GM18520 (cell line): ENCODE results near the gene NGLY1.
A peak's percentile ranks its signal among the peaks of the same experiment; 100 is the strongest.

ENCODE experiments used
- ATAC-seq: cut with Tn5 transposase; IDR thresholded peaks from one replicate; pipeline ENCODE4 v1.9.1; 2021; ENCODE audit not compliant: unreplicated experiment

Gene NGLY1

GRCh38 chr3:25784971-25785370 lies 1.7 kb upstream of the NGLY1 start:
- ATAC-seq, result no peak

DNA sequence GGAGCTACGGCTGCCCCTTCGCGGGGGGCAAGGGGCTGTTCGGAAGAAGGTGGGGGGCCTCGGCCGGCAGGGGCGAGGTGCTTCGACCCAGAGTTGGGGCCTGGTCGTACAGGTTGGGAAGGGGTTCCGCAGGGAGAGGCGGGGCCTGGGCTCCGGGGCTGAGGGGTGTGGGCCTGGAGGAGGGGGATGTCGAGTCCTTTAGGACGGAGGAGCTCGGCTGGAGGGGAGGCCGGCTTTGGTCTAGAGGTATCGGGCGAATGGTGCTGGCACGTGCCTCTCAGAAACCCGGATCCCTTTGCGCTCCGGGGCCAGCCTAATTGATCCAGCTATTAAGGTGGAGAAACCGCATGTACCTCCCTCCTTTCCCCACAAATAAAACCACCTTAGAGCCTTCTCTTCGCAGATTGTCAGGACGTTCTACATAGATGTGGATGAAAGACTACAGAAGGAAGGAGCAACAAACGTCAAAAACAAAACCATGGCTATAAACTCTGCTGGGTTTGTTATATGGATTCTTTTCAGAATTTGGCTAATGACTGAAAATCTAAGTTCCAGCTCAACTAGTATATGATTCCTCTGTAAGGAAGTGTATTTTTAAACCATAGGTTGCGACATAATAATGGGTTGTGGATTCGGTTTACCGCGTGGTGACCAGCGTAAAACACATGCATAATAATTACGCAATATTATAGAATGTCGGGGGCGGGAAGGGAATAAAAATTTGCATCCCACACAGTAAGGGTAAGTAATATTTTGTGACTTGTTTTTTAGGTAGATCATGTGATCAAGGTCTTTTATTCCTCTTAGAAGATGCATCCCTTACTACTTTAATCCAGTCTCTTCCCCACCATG lies 644 bp upstream of the NGLY1 start:
- ATAC-seq, result peak; percentile 0

GRCh38 chr3:25782636-25782937 lies 656 bp downstream of the NGLY1 start:
- ATAC-seq, result no peak

DNA sequence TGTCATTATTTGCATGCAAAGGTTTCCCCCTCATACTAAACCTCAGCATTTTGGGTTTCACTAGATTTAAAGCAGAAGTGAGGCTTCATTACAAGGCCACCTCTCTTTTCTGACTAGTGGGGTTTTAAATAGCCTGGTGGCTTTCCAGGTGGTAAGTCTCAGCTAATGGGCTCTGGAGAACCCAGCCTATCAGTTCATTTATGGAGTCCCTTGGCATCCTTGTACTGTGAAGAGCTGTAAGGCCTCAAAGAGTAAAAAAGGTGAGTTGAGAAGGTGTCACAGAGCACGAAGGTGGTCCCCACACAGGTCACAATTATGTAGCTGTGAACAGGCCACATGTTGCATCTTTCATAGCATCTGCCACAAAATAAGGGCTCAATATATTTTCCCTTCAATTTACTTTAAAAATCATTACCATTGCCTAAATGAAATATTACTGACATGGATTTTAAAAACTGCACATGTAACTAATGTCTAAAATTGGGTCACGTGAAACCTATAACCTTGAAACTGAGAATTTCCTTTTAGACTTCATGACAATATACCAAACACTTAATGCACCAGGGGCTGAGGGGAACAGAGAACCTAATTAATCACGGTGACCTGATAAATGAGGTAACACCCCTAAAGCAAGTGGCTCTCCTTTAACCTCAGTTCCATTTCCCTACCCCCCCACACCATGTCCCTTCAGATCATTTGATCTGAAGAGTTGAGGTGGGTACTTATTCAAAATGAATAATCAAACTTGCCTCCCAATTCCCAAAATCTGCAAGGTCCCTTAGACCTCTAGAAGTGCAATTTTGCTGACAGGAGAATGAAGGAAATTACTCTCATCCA lies 1.3 kb downstream of the NGLY1 start:
- ATAC-seq, result peak; percentile 67

DNA sequence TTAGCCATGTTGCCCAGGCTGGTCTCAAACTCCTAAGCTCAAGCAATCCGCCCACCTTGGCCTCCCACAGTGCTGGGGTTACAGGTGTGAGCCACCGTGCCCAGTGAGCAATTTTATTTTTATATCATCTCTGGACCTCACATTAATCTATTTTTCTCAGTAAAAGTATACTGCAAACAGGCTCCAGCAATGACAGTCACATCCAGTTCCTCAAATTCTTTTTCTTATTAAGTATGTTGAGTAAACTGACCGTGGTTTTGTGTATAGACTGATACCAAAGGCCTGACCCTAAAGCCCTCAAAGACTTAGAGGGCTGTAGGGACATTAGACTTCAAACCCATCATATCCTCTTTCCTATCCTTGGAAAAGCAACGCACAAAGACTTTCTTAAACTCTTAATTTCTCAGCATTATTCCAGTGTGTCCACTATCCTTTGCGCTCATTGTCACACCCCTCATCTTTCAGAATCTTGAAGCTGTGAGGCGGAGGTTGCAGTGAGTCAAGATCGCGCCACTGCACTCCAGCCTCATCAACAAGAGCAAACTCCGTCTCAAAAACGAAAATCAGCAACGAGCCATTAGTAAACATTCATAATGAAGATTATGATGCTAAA lies 2.0 kb downstream of the NGLY1 start:
- no peak for ATAC-seq

GRCh38 chr3:25780618-25781017 lies 2.6 kb downstream of the NGLY1 start:
- no peak for ATAC-seq

DNA sequence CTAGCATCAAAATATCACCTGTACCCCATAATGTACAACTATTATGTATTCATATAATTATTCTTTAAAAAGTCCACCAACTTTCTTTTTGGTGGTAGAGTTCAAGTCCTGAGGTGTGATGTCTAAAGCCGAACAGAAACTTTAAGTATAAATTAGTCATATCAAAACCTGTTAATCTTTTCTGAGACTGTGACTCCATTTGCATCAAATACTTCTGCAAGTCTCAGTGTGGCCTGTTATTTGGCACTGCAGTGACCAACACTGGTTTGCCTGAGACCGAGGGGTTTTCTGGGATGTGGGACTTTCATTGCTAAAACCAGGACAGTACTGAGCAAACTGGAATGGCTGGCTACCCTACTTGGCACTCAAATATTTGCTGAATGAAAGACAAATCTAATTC lies 7.3 kb downstream of the NGLY1 start:
- ATAC-seq, result peak; percentile 90

GRCh38 chr3:25768851-25769250 lies 14.4 kb downstream of the NGLY1 start:
- peak; percentile 90 for ATAC-seq

GRCh38 chr3:25751725-25752124 lies 31.5 kb downstream of the NGLY1 start:
- no peak for ATAC-seq

DNA sequence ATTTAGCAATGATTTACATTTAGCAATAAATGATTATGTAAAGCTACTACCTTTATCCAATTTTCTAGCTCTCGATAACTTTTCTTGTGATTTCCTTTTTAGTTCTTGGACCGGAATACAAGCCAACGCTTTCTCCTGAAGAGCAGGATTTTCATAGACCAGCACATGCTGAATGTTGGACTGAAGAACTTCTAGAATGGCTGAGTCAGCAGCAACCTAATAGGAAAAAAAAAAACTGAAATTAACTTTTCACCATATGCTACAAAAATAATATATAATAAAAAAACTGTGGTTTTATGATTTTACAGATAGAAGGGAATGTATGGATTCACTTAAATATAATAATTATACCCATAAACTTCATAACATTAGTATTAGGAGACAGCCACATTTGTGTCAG lies 32.2 kb downstream of the NGLY1 start:
- ATAC-seq, result no peak

DNA sequence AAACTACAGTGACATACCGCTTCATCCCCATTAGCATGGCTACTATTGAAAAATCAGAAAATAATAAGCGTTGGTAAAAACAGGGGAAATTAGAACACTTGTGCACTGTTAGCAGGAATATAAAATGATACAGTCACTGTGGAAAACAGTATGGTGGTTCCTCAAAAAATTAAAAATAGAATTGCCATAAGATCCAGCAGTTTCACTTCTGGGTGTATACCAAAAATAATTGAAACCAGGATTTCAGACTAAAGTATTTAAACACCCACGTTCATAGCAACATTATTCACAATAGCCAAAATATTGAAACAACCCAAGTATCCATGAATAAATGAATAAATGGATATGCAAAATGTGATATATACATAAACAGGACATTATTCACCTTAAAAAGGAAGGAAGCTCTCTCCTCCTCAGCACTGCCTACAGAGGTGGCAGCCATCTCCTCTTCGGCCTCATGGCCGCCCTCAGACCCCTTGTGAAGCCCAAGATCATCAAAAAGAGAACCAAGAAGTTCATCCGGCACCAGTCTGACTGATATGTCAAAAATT lies 34.1 kb downstream of the NGLY1 start:
- ATAC-seq, result no peak

GRCh38 chr3:25748189-25748588 lies 35.1 kb downstream of the NGLY1 start:
- no peak for ATAC-seq

DNA sequence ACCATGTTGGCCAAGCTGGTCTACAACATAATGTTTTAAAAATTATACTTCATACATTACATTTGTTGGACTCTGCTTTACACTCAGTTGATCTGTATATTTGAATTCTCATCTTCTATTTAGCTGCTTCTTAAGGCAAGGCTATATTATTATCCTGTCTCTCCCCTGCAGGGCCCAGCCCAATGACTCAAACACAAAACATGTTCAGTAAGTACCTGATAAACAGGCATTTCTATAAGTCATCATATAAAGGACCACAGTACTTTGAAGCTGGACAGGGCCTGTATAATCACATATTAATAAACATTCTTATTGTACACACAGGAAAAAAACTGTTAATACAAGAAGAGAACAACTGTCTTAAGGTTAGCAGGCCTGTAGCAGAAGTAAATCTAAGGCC lies 36.2 kb downstream of the NGLY1 start:
- ATAC-seq, result no peak

DNA sequence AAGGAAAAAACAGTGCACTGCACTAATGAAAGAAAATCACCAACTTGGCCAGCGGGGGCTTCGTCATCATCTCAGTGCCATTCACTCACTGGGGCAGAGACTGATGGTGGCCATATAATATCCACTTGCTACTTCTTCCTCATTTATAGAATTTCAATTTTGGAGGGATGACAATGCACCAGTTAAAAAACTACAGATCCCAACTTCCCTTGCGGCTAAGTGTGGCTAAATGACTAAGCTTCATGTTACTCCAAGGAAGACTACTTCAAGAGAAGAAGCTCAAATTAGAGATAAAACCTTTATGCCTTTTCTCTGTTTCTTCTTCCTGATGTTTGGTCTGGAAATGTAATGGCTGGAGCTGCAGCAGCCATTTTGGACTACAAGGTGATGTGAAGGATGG lies 38.8 kb downstream of the NGLY1 start:
- ATAC-seq, result no peak

DNA sequence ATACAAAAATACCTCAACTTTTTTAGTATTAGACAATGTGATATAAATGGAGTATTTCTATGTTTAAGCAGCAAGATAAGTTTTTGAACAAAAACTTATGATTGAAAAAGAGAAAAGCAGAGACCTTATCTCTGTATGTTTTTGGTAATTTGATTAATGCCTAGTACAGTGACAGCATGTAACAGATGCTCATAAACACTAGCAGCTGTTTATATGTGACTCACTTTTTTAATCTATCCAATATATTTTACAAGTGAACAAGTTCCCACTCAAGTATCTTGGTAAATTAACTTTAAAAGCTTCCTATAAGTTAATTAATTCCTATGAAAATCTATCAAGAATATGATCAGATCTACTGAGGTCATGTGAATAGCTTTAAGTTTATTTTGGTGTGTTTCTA lies 55.1 kb downstream of the NGLY1 start:
- ATAC-seq, result no peak

DNA sequence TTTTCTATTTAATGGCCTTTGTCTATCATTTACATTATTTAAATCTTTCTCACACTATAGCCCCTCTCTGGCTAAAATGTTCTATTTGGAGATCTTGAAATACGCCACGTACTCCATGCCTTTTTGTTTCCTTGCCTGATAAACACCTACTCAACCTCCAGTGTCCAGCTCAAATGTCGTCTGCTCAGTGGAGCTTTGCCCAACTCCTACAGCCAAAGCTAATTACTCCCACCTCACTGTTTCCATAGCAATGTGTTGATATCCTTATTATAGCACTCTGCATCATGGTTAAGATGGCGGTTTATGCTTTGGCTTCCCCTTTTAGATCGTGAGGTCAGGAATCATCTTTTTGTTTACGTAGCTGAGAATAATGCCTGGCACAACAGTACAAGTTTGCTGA lies 55.9 kb downstream of the NGLY1 start:
- no peak for ATAC-seq

DNA sequence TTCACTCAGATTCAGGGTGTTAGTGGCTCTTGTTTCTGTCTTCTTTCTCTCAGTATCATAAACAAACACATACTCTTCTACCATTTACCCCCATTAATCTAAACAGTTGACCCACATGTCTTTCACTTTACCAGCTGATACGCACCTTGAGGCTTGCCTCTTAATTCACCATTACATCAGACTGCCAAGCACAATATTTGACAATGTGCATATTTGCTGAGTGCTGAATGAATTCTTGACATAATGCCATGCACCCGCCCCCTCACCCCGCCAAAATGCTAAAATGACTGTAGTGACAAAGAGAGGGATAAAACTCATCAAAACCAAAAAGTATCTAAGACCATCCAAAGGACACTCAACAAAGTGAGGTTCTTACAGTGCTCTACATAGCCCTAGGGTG lies 57.4 kb downstream of the NGLY1 start:
- ATAC-seq, result no peak

GRCh38 chr3:25724948-25725645 lies 58.1 kb downstream of the NGLY1 start:
- no peak for ATAC-seq

- no peak for ATAC-seq
These were observed 59.4 kb downstream of the NGLY1 start for GRCh38 chr3:25723802-25724201.

DNA sequence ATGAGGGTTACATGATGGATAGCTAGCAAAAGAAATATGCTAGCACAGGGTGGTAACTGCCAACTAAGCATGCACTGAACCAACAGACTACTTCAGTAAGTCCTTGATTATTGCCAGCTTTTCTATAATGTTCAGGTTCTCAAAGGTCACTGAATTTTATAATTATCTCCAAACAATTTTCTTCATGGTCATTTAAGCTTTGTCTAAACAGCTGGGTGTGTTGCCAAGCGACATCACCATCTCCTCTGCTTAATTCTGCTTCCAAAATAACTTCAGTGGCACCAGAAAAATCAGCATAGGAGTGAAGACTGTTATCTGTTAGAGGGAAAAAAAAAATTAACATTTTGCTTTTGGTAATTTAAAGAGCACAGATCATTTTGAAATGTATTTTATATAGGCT lies 63.9 kb downstream of the NGLY1 start:
- ATAC-seq, result no peak

DNA sequence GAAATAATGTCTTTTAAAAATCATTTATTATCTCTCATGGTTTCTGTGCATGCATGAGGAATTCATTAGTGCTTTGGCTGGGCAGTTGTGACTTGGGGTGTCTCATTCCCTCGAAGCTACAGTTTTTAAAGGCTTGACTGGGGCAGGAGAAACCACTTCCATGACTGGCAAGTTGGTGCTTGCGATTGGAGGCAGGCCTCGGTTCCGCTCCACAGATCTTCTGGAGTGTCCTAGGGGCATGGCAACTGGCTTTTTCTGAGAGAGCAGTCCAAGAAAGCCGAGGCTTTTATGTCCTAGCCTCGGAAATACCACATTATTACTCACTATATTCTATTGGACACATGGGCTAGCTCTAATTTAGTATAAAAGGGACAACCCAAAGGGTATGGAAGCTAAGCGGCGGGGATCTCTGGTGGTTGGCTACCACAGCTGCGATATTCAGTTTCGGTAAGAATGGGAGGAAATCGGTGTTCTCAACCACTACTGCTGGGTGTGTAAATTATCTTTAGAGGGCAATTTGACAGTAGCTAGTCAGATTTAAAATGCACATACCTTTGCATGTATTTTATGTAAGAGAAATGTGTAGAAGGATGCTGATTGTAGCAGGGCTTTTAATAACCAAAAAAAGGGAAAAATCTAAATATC lies 69.8 kb downstream of the NGLY1 start:
- no peak for ATAC-seq
